HEK293 (cell line): ENCODE measurements around the gene APBB2.

Experiments
- CTCF ChIA-PET: fragments of 350-600 bp; formaldehyde crosslinking; extraction: SDS; loops from one replicate; lab custom pipeline; 2021; ENCODE audit warnings: antibody characterized with exemption; lab: Yijun Ruan, JAX
- POLR2A ChIA-PET: fragments of 300-600 bp; formaldehyde crosslinking; extraction: SDS; loops from one replicate; lab custom pipeline; 2020; ENCODE audit warnings: antibody characterized with exemption, inconsistent platforms; lab: Yijun Ruan, JAX
- H3K27ac ChIP-seq: fragments of 200-500 bp; sonication (Bioruptor generic); 2 replicates; pipeline ENCODE4 v1.5.1; 2014; ENCODE audit warnings: low read depth, low read length, control low read depth, inconsistent platforms; ENCODE audit errors: extremely low read depth
- H3K36me3 ChIP-seq, 2 experiments: fragments of 200-500 bp in 1 of 2; sonication (Bioruptor generic) in 1 of 2; 1 replicate in 1 of 2; 2 replicates in 1 of 2; pipeline ENCODE4 v1.5.1; 2014 to 2017; ENCODE audit warnings: inconsistent platforms in 2 of 2, low read length in 2 of 2; ENCODE audit not compliant: control insufficient read depth in 2 of 2, insufficient read depth in 1 of 2
- H3K4me1 ChIP-seq: fragments of 200-500 bp; sonication (Bioruptor generic); 2 replicates; pipeline ENCODE4 v1.5.1; 2014; ENCODE audit warnings: mild to moderate bottlenecking, low read length, inconsistent platforms; ENCODE audit not compliant: control insufficient read depth, insufficient read depth
- H3K4me3 ChIP-seq: 2 replicates; pipeline ENCODE4 v1.5.1; 2011; ENCODE audit warnings: low read depth, mild to moderate bottlenecking, control low read depth, low read length, moderate library complexity
- H3K9me3 ChIP-seq: fragments of 200-500 bp; sonication (Bioruptor generic); 2 replicates; pipeline ENCODE4 v1.5.1; 2014; ENCODE audit warnings: low read depth, low read length, inconsistent platforms; ENCODE audit not compliant: control insufficient read depth, insufficient read depth
- EGR2 ChIP-seq: fragments of 450-650 bp; formaldehyde crosslinking; IDR thresholded peaks from 2 replicates; pipeline ENCODE4 v1.5.1; 2016; ENCODE audit warnings: low read depth, missing biosample characterization, missing genetic modification characterization
- GLIS2 ChIP-seq: fragments of 450-650 bp; formaldehyde crosslinking; IDR thresholded peaks from 2 replicates; pipeline ENCODE4 v1.5.1; 2016; ENCODE audit warnings: missing biosample characterization, missing genetic modification characterization
- HOXD13 ChIP-seq: sonication (generic); formaldehyde crosslinking; IDR thresholded peaks from 2 replicates; pipeline ENCODE4 v1.8.0; 2022; ENCODE audit warnings: missing genetic modification reagents, borderline replicate concordance
- MYNN ChIP-seq: fragments of 450-650 bp; formaldehyde crosslinking; IDR thresholded peaks from 2 replicates; pipeline ENCODE4 v1.5.1; 2016; ENCODE audit warnings: missing biosample characterization, missing genetic modification characterization, borderline replicate concordance
- MZF1 ChIP-seq: fragments of 450-650 bp; formaldehyde crosslinking; IDR thresholded peaks from 2 replicates; pipeline ENCODE4 v1.5.1; 2017; ENCODE audit warnings: missing biosample characterization, missing genetic modification characterization, borderline replicate concordance
- SALL2 ChIP-seq: fragments of 450-650 bp; formaldehyde crosslinking; IDR thresholded peaks from 2 replicates; pipeline ENCODE4 v1.5.0; 2017; ENCODE audit warnings: missing biosample characterization, mild to moderate bottlenecking, missing genetic modification characterization, borderline replicate concordance
- ZBTB11 ChIP-seq: fragments of 450-650 bp; formaldehyde crosslinking; conservative IDR thresholded peaks from 2 replicates; pipeline ENCODE4 v1.5.1; 2016; ENCODE audit warnings: low read depth, missing biosample characterization, missing genetic modification characterization
- ZBTB20 ChIP-seq: fragments of 450-650 bp; formaldehyde crosslinking; IDR thresholded peaks from 2 replicates; pipeline ENCODE4 v1.5.1; 2016; ENCODE audit warnings: missing biosample characterization, missing genetic modification characterization
- ZNF174 ChIP-seq: fragments of 450-650 bp; formaldehyde crosslinking; IDR thresholded peaks from 2 replicates; pipeline ENCODE4 v1.5.0; 2017; ENCODE audit warnings: missing biosample characterization, mild to moderate bottlenecking, missing genetic modification characterization
- ZNF391 ChIP-seq: fragments of 450-650 bp; formaldehyde crosslinking; IDR thresholded peaks from 2 replicates; pipeline ENCODE4 v1.5.1; 2016; ENCODE audit warnings: low read depth, missing biosample characterization, missing genetic modification characterization, borderline replicate concordance
- ZNF501 ChIP-seq: fragments of 450-650 bp; formaldehyde crosslinking; IDR thresholded peaks from 2 replicates; pipeline ENCODE4 v1.5.1; 2016; ENCODE audit warnings: missing biosample characterization, missing genetic modification characterization
- ZNF529 ChIP-seq: fragments of 450-650 bp; formaldehyde crosslinking; IDR thresholded peaks from 2 replicates; pipeline ENCODE4 v1.5.1; 2017; ENCODE audit warnings: missing genetic modification characterization, missing biosample characterization; ENCODE audit not compliant: insufficient replicate concordance
- ZNF626 ChIP-seq: fragments of 450-650 bp; sonication (Bioruptor Pico); formaldehyde crosslinking; IDR thresholded peaks from 2 replicates; pipeline ENCODE4 v1.5.1; 2018; ENCODE audit warnings: missing biosample characterization, missing genetic modification characterization, inconsistent platforms
- ZSCAN23 ChIP-seq: fragments of 450-650 bp; formaldehyde crosslinking; IDR thresholded peaks from 2 replicates; pipeline ENCODE4 v1.5.1; 2016; ENCODE audit warnings: missing biosample characterization, missing genetic modification characterization
- TF ChIP-seq, protein P1 (sequence below): fragments of 450-650 bp; formaldehyde crosslinking; IDR thresholded peaks from 2 replicates; pipeline ENCODE4 v1.5.1; 2016; ENCODE audit warnings: missing biosample characterization, missing genetic modification characterization, borderline replicate concordance
- TF ChIP-seq, protein P2 (sequence below): fragments of 450-650 bp; formaldehyde crosslinking; IDR thresholded peaks from 2 replicates; pipeline ENCODE4 v1.5.0; 2017; ENCODE audit warnings: missing biosample characterization, missing genetic modification characterization, borderline replicate concordance
- TF ChIP-seq, protein P3 (sequence below): fragments of 450-650 bp; formaldehyde crosslinking; IDR thresholded peaks from 2 replicates; pipeline ENCODE4 v1.5.1; 2016; ENCODE audit warnings: missing biosample characterization, missing genetic modification characterization
- TF ChIP-seq, protein P4 (sequence below): fragments of 450-650 bp; formaldehyde crosslinking; IDR thresholded peaks from 2 replicates; pipeline ENCODE4 v1.5.1; 2016; ENCODE audit warnings: missing biosample characterization, missing genetic modification characterization, low read depth

Gene APBB2

DNA sequence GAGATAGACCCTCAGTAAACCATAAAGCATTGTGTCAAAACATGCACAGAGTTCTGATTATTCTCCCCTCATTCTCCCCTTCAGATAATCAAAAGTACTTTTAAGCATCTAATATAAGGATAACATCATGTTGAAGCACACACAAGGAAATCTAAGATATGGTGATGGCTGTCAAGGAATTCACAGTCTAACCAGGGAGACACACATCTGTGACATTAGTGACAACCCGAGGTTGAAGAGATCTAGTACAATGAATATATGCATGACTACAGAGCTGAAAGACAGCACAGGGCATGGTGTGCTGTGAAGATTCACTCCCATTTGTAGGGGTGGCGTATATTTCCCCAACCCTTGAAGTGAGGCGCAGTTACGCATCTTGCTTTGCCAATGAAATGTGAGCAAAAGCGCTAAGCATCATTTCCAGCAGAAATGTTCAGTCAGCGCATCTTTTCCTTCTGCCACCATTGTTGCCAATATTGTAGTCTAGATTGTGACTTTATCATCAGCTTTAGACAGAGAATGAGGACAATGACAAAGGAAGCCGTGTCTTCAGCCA is 342.6 kb downstream of the APBB2 start (continued):
- no peak for TF ChIP-seq ZBTB11 (tag by site-specific recombination)
- TF ChIP-seq ZNF501 (tag by site-specific recombination) = no peak
- no peak for TF ChIP-seq SALL2 (tag by site-specific recombination)
- no peak for TF ChIP-seq ZSCAN23 (tag by site-specific recombination)
- TF ChIP-seq, protein P1, sequence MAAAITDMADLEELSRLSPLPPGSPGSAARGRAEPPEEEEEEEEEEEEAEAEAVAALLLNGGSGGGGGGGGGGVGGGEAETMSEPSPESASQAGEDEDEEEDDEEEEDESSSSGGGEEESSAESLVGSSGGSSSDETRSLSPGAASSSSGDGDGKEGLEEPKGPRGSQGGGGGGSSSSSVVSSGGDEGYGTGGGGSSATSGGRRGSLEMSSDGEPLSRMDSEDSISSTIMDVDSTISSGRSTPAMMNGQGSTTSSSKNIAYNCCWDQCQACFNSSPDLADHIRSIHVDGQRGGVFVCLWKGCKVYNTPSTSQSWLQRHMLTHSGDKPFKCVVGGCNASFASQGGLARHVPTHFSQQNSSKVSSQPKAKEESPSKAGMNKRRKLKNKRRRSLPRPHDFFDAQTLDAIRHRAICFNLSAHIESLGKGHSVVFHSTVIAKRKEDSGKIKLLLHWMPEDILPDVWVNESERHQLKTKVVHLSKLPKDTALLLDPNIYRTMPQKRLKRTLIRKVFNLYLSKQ (tag by site-specific recombination) = no peak
- TF ChIP-seq ZNF174 (tag by site-specific recombination) = no peak
- TF ChIP-seq ZNF529 (tag by site-specific recombination) = no peak
- TF ChIP-seq, protein P2, sequence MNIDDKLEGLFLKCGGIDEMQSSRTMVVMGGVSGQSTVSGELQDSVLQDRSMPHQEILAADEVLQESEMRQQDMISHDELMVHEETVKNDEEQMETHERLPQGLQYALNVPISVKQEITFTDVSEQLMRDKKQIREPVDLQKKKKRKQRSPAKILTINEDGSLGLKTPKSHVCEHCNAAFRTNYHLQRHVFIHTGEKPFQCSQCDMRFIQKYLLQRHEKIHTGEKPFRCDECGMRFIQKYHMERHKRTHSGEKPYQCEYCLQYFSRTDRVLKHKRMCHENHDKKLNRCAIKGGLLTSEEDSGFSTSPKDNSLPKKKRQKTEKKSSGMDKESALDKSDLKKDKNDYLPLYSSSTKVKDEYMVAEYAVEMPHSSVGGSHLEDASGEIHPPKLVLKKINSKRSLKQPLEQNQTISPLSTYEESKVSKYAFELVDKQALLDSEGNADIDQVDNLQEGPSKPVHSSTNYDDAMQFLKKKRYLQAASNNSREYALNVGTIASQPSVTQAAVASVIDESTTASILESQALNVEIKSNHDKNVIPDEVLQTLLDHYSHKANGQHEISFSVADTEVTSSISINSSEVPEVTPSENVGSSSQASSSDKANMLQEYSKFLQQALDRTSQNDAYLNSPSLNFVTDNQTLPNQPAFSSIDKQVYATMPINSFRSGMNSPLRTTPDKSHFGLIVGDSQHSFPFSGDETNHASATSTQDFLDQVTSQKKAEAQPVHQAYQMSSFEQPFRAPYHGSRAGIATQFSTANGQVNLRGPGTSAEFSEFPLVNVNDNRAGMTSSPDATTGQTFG (tag by site-specific recombination) = no peak
- TF ChIP-seq ZNF391 (tag by site-specific recombination) = no peak
- no peak for TF ChIP-seq GLIS2 (tag by site-specific recombination)
- TF ChIP-seq HOXD13 (CRISPR knock-in tag) = no peak

- no peaks in the 10 kb centered on the region for H3K36me3 ChIP-seq
- CTCF ChIA-PET = no interaction called here
- H3K4me1 ChIP-seq = no peaks in the 10 kb centered on the region
- no peak overlapping the region for H3K27ac ChIP-seq
- H3K4me3 ChIP-seq = no peak overlapping the region
- TF ChIP-seq ZBTB20 (tag by site-specific recombination) (peak; percentile 59; the same call in 1 of the 2 replicates), MYNN (tag by site-specific recombination) (no peak)
- no peaks in the 10 kb centered on the region for H3K9me3 ChIP-seq
- POLR2A ChIA-PET = interaction anchor here (0.5 kb wide), 1 partner anchor 44 kb away, joined by 3 read pairs; no protein-coding TSS in a partner anchor
Observed at GRCh38 chr4:40870150-40870549, 344.2 kb downstream of the APBB2 start.

DNA sequence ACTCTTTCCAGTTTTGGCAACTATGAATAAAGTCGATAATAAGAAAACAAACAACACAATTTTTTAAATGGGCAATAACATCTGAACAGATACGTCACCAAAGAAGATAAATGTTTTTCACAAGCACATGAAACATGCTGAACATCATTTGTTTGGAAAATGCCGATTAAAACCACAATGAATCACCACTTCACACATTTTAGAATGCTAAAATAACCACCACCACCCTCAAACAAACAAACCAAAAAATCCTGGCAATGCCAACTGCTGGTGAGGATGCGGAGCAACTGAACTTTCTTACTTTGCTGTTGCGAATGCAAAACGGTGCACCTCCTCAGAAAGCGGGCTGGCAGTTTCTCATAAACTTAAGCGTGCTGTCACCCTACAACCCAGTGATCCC is 348.6 kb downstream of the APBB2 start:
- no peak overlapping the region for H3K4me3 ChIP-seq
- TF ChIP-seq MZF1 (tag by site-specific recombination) (no peak), EGR2 (tag by site-specific recombination) (no peak), ZNF626 (tag by site-specific recombination) (no peak), SALL2 (tag by site-specific recombination) (no peak)
- TF ChIP-seq, protein P3, sequence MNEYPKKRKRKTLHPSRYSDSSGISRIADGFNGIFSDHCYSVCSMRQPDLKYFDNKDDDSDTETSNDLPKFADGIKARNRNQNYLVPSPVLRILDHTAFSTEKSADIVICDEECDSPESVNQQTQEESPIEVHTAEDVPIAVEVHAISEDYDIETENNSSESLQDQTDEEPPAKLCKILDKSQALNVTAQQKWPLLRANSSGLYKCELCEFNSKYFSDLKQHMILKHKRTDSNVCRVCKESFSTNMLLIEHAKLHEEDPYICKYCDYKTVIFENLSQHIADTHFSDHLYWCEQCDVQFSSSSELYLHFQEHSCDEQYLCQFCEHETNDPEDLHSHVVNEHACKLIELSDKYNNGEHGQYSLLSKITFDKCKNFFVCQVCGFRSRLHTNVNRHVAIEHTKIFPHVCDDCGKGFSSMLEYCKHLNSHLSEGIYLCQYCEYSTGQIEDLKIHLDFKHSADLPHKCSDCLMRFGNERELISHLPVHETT (tag by site-specific recombination) = no peak
- TF ChIP-seq, protein P4, sequence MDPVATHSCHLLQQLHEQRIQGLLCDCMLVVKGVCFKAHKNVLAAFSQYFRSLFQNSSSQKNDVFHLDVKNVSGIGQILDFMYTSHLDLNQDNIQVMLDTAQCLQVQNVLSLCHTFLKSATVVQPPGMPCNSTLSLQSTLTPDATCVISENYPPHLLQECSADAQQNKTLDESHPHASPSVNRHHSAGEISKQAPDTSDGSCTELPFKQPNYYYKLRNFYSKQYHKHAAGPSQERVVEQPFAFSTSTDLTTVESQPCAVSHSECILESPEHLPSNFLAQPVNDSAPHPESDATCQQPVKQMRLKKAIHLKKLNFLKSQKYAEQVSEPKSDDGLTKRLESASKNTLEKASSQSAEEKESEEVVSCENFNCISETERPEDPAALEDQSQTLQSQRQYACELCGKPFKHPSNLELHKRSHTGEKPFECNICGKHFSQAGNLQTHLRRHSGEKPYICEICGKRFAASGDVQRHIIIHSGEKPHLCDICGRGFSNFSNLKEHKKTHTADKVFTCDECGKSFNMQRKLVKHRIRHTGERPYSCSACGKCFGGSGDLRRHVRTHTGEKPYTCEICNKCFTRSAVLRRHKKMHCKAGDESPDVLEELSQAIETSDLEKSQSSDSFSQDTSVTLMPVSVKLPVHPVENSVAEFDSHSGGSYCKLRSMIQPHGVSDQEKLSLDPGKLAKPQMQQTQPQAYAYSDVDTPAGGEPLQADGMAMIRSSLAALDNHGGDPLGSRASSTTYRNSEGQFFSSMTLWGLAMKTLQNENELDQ = no peak
- no peaks in the 10 kb centered on the region for H3K4me1 ChIP-seq
- POLR2A ChIA-PET = no interaction called here
- CTCF ChIA-PET = interaction anchor here (0.6 to 3.2 kb wide), 3 partner anchors 16 to 371 kb away, joined by 4 to 12 read pairs (median 4); no protein-coding TSS in a partner anchor
- H3K36me3 ChIP-seq = no peaks in the 10 kb centered on the region
- H3K9me3 ChIP-seq = no peaks in the 10 kb centered on the region
- H3K27ac ChIP-seq = no peak overlapping the region
